GM23338 (cell line): ENCODE data around the gene CAPN15. TPM values are rescaled to one million over a fixed set of nuclear protein-coding genes. Genes with fewer than 3 reads are reported as not detected.

Source experiments
- ATAC-seq: fragments of 200-7000 bp; cut with Tn5 transposase; 3 replicates; pipeline ENCODE4 v1.9.1; 2020
- DNase-seq: peaks from one replicate; pipeline ENCODE4 v3.0.0-alpha.2; 2015; ENCODE audit warnings: low spot score
- H2AFZ ChIP-seq: fragments of 200-600 bp; sonication (generic); 2 replicates; pipeline ENCODE4 v1.8.0; 2016; ENCODE audit warnings: antibody characterized with exemption, mild to moderate bottlenecking, moderate library complexity
- H3F3A ChIP-seq: fragments of 200-600 bp; sonication (generic); replicated peaks from 2 replicates; pipeline ENCODE4 v1.8.0; 2017; ENCODE audit warnings: antibody characterized with exemption, mixed run types, low read depth
- H3K27ac ChIP-seq: fragments of 200-600 bp; sonication (generic); 2 replicates; pipeline ENCODE4 v1.6.1; 2016; ENCODE audit warnings: low read depth
- H3K27me3 ChIP-seq: fragments of 200-600 bp; sonication (generic); 2 replicates; pipeline ENCODE4 v1.8.0; 2016; ENCODE audit warnings: mild to moderate bottlenecking, mixed run types, moderate library complexity; ENCODE audit not compliant: insufficient read depth
- H3K36me3 ChIP-seq: fragments of 200-600 bp; sonication (generic); 2 replicates; pipeline ENCODE4 v1.8.0; 2016; ENCODE audit warnings: mild to moderate bottlenecking; ENCODE audit not compliant: insufficient read depth
- H3K4me1 ChIP-seq: fragments of 200-600 bp; sonication (generic); 2 replicates; pipeline ENCODE4 v1.8.0; 2016; ENCODE audit warnings: mild to moderate bottlenecking, moderate library complexity; ENCODE audit not compliant: insufficient read depth
- H3K4me2 ChIP-seq: fragments of 200-600 bp; sonication (generic); 2 replicates; pipeline ENCODE4 v1.7.1; 2017; ENCODE audit warnings: mixed run types
- H3K4me3 ChIP-seq: fragments of 200-600 bp; sonication (generic); 2 replicates; pipeline ENCODE4 v1.6.1; 2016; ENCODE audit warnings: mixed run types
- H3K79me2 ChIP-seq: fragments of 200-600 bp; sonication (generic); replicated peaks from 2 replicates; pipeline ENCODE4 v1.8.0; 2017; ENCODE audit warnings: mild to moderate bottlenecking; ENCODE audit not compliant: insufficient read depth
- H3K9me2 ChIP-seq: fragments of 200-600 bp; sonication (generic); 2 replicates; pipeline ENCODE4 v1.8.0; 2017; ENCODE audit not compliant: insufficient read depth
- H4K20me1 ChIP-seq: fragments of 200-600 bp; sonication (generic); replicated peaks from 2 replicates; pipeline ENCODE4 v1.8.0; 2017; ENCODE audit warnings: mild to moderate bottlenecking; ENCODE audit not compliant: insufficient read depth
- H3K27ac Mint-ChIP-seq: 2 replicates; pipeline ENCODE4 v1.8.0; 2020; ENCODE audit warnings: inconsistent platforms, mild to moderate bottlenecking, moderate library complexity, mixed read lengths
- H3K27me3 Mint-ChIP-seq: 3 replicates; pipeline ENCODE4 v1.8.0; 2022; ENCODE audit warnings: low read depth, mild to moderate bottlenecking, moderate library complexity, mixed read lengths, inconsistent platforms; ENCODE audit not compliant: insufficient read depth, poor library complexity
- H3K36me3 Mint-ChIP-seq: 3 replicates; pipeline ENCODE4 v1.8.0; 2021; ENCODE audit warnings: low read depth, mild to moderate bottlenecking, inconsistent platforms, moderate library complexity, mixed read lengths
- H3K4me1 Mint-ChIP-seq: 3 replicates; pipeline ENCODE4 v1.8.0; 2020; ENCODE audit warnings: mild to moderate bottlenecking, inconsistent platforms, mixed read lengths
- H3K4me3 Mint-ChIP-seq: 3 replicates; pipeline ENCODE4 v1.8.0; 2021; ENCODE audit warnings: moderate library complexity, mild to moderate bottlenecking, inconsistent platforms, mixed read lengths
- H3K9me3 Mint-ChIP-seq: 3 replicates; pipeline ENCODE4 v1.8.0; 2020; ENCODE audit warnings: moderate library complexity, mild to moderate bottlenecking, inconsistent platforms, mixed read lengths
- ZNF114 ChIP-seq: fragments of 250-450 bp; sonication (Bioruptor Pico); IDR thresholded peaks from 2 replicates; pipeline ENCODE4 v1.5.0; 2020; ENCODE audit warnings: mild to moderate bottlenecking, moderate library complexity
- ZNF331 ChIP-seq: fragments of 250-450 bp; sonication (Bioruptor Pico); IDR thresholded peaks from 2 replicates; pipeline ENCODE4 v1.5.0; 2020; ENCODE audit warnings: low read depth, mild to moderate bottlenecking, moderate library complexity
- polyA plus RNA-seq: library from polyadenylated mRNA; unstranded; fragments of >200 nt; fragmentation: Nextera tagmentation; extraction: Ambion mirVana; gene quantifications from 2 replicates; pipeline ENCODE4 v1.2.1, GENCODE V29; 2016
- total RNA-seq: library from RNA; depleted of rRNA; stranded (reverse); fragments of >200 nt; shearing (Covaris generic); gene quantifications from 2 replicates; pipeline ENCODE4 v1.2.3, GENCODE V29; 2014
- TF ChIP-seq, protein P1 (sequence below), 2 experiments: fragments of 200-600 bp in 1 of 2; sonication (generic) in 1 of 2; conservative IDR thresholded peaks; 2 replicates each; pipeline versions ENCODE4 v1.5.1 to v1.6.1; 2016 to 2017; ENCODE audit warnings: antibody characterized with exemption in 2 of 2, low read depth in 2 of 2, mild to moderate bottlenecking in 2 of 2, moderate library complexity in 1 of 2
- TF ChIP-seq, protein P2 (sequence below): IDR thresholded peaks from one replicate; pipeline ENCODE4 v1.6.1; 2018; ENCODE audit warnings: antibody characterized with exemption; ENCODE audit not compliant: unreplicated experiment
- TF ChIP-seq, protein P3 (sequence below): IDR thresholded peaks from 2 replicates; pipeline ENCODE4 v1.6.1; 2016; ENCODE audit warnings: antibody characterized with exemption

CAPN15 gene
- total and polyA plus RNA-seq, 2 experiments from 2014 or later = 27.3 to 164 TPM

DNA sequence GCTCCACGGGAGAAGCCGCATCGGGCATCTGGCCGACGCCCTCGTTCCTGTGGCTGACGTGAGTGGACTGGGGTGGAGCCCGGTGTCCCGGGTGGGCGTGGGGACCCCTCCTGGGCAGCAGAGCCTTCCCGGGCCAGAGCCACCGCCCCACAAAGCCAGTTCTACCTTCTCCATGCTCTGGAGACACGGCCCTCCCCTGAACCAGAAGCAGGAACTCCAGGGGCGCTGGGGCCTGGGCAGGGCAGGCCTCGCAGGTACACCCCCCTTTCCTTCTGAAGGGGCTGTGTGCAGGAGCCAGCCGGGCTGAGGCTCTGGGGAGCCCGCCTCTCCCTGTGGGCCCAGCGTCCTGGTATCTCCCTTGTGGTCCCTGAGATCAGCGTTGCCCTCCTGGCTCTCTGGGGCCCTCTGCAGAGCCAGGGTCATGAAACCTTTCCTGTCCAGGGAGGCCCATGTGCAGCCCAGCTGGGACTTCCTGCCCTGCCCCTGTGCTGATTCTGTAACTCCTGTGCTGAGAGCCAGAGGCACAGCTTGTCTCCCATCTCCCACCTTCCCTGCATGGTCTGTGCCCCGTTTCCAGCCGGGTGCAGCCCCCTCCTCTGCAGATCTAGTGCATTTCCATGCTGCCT, 48.8 kb downstream of the CAPN15 start:
- ATAC-seq (no peak), DNase-seq (no peak)
- Mint-ChIP-seq H3K36me3 (no peaks in the 10 kb centered on the region; the same call in 2 of the 3 replicates), H3K4me1 (peaks cover 4% of the 10 kb centered on the region), H3K4me3 (no peak overlapping the region), H3K27ac (peak overlapping the region; percentile 66; the same call in 1 of the 2 replicates), H3K27me3 (peaks cover 5% of the 10 kb centered on the region), H3K9me3 (no peaks in the 10 kb centered on the region)
- H3K4me2 ChIP-seq = no peak overlapping the region
- H3K27ac ChIP-seq = no peak overlapping the region
- no peaks in the 10 kb centered on the region for H4K20me1 ChIP-seq
- H3K79me2 ChIP-seq = no peaks in the 10 kb centered on the region
- H3K4me3 ChIP-seq = no peak overlapping the region
- TF ChIP-seq ZNF114 (CRISPR knock-in tag) = no peak
- TF ChIP-seq, protein P1, sequence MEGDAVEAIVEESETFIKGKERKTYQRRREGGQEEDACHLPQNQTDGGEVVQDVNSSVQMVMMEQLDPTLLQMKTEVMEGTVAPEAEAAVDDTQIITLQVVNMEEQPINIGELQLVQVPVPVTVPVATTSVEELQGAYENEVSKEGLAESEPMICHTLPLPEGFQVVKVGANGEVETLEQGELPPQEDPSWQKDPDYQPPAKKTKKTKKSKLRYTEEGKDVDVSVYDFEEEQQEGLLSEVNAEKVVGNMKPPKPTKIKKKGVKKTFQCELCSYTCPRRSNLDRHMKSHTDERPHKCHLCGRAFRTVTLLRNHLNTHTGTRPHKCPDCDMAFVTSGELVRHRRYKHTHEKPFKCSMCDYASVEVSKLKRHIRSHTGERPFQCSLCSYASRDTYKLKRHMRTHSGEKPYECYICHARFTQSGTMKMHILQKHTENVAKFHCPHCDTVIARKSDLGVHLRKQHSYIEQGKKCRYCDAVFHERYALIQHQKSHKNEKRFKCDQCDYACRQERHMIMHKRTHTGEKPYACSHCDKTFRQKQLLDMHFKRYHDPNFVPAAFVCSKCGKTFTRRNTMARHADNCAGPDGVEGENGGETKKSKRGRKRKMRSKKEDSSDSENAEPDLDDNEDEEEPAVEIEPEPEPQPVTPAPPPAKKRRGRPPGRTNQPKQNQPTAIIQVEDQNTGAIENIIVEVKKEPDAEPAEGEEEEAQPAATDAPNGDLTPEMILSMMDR (conservative IDR thresholded peaks at IDR 0.05; ENCODE audit: low read depth in 2 of 2) = peak in 1 of 2 experiments; percentile 14; a peak in 1 of 4 replicates
- no peak overlapping the region for H2AFZ ChIP-seq
- no peaks in the 10 kb centered on the region for H3K27me3 ChIP-seq
- peaks cover 8% of the 10 kb centered on the region; the same call in 1 of the 2 replicates for H3F3A ChIP-seq
- H3K4me1 ChIP-seq = no peaks in the 10 kb centered on the region; the same call in 1 of the 2 replicates
- no peaks in the 10 kb centered on the region for H3K9me2 ChIP-seq
- no peaks in the 10 kb centered on the region for H3K36me3 ChIP-seq

DNA sequence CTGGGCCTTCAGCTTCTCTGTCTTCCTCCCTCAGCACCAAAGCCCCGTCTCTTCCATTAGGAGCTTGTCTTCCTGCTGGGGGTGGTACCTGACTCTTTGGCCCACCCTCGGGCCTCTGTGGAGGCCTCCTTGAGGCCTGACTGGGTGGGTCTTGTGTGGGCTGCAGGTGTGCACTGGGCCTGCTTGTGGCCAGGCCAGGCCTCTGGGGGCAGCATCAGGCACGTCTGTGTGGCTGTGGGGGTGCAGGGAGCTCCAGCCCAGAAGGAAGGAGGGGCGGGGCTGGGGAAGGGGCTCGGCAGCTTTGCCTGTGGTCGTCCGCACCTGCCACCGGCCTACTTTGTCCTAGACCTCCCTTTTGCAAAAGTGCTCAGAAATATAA, 49.3 kb downstream of the CAPN15 start:
- H3K4me2 ChIP-seq = no peak overlapping the region
- no peaks in the 10 kb centered on the region for H3K9me3 Mint-ChIP-seq
- no peak overlapping the region for H3K4me3 ChIP-seq
- H4K20me1 ChIP-seq = no peaks in the 10 kb centered on the region
- H3F3A ChIP-seq = peaks cover 8% of the 10 kb centered on the region; the same call in 1 of the 2 replicates
- H3K4me1 ChIP-seq = no peaks in the 10 kb centered on the region; the same call in 1 of the 2 replicates
- TF ChIP-seq, protein P1 (conservative IDR thresholded peaks at IDR 0.05; ENCODE audit: low read depth in 2 of 2) = peak; percentile 40 to 43
- TF ChIP-seq ZNF331 (CRISPR knock-in tag) = no peak
- H3K27me3 ChIP-seq = no peaks in the 10 kb centered on the region
- ATAC-seq (peak; percentile 69), DNase-seq (peak; percentile 80)
- H3K4me3 Mint-ChIP-seq = no peak overlapping the region
- H3K27me3 Mint-ChIP-seq = peaks cover 5% of the 10 kb centered on the region
- H3K79me2 ChIP-seq = no peaks in the 10 kb centered on the region
- H2AFZ ChIP-seq = no peak overlapping the region
- H3K27ac Mint-ChIP-seq = peak overlapping the region; percentile 66; the same call in 1 of the 2 replicates
- H3K9me2 ChIP-seq = no peaks in the 10 kb centered on the region
- H3K27ac ChIP-seq = no peak overlapping the region
- H3K36me3 Mint-ChIP-seq = no peaks in the 10 kb centered on the region
- H3K36me3 ChIP-seq = no peaks in the 10 kb centered on the region
- H3K4me1 Mint-ChIP-seq = peaks cover 4% of the 10 kb centered on the region

DNA sequence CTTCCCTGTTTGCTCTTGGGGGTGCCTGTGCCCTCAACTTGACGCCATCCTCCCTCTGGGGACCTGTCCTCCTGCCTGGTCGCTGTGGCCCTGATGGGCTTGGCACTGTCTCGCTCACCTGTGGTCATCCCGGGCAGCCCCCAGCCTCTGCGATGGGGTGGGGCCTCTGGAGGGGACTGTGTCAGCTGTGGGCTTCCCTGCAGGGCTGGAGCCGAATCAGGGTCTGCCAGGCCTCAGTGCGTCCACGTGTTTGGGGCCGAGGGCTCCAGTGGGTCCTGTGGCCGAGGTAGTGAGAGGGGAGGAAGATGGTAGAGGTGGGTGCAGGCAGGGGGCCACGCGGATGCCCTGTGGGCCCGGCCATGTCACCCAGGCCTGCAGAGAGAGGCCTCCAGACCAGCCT, 50.3 kb downstream of the CAPN15 start:
- H3K9me2 ChIP-seq = no peaks in the 10 kb centered on the region
- no peaks in the 10 kb centered on the region for H3K79me2 ChIP-seq
- Mint-ChIP-seq H3K4me3 (no peak overlapping the region), H3K36me3 (no peaks in the 10 kb centered on the region), H3K4me1 (peaks cover 4% of the 10 kb centered on the region), H3K9me3 (no peaks in the 10 kb centered on the region), H3K27ac (no peak overlapping the region), H3K27me3 (peaks cover 5% of the 10 kb centered on the region)
- no peaks in the 10 kb centered on the region for H4K20me1 ChIP-seq
- TF ChIP-seq, protein P2, sequence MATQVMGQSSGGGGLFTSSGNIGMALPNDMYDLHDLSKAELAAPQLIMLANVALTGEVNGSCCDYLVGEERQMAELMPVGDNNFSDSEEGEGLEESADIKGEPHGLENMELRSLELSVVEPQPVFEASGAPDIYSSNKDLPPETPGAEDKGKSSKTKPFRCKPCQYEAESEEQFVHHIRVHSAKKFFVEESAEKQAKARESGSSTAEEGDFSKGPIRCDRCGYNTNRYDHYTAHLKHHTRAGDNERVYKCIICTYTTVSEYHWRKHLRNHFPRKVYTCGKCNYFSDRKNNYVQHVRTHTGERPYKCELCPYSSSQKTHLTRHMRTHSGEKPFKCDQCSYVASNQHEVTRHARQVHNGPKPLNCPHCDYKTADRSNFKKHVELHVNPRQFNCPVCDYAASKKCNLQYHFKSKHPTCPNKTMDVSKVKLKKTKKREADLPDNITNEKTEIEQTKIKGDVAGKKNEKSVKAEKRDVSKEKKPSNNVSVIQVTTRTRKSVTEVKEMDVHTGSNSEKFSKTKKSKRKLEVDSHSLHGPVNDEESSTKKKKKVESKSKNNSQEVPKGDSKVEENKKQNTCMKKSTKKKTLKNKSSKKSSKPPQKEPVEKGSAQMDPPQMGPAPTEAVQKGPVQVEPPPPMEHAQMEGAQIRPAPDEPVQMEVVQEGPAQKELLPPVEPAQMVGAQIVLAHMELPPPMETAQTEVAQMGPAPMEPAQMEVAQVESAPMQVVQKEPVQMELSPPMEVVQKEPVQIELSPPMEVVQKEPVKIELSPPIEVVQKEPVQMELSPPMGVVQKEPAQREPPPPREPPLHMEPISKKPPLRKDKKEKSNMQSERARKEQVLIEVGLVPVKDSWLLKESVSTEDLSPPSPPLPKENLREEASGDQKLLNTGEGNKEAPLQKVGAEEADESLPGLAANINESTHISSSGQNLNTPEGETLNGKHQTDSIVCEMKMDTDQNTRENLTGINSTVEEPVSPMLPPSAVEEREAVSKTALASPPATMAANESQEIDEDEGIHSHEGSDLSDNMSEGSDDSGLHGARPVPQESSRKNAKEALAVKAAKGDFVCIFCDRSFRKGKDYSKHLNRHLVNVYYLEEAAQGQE = no peak
- TF ChIP-seq, protein P3, sequence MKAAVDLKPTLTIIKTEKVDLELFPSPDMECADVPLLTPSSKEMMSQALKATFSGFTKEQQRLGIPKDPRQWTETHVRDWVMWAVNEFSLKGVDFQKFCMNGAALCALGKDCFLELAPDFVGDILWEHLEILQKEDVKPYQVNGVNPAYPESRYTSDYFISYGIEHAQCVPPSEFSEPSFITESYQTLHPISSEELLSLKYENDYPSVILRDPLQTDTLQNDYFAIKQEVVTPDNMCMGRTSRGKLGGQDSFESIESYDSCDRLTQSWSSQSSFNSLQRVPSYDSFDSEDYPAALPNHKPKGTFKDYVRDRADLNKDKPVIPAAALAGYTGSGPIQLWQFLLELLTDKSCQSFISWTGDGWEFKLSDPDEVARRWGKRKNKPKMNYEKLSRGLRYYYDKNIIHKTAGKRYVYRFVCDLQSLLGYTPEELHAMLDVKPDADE = no peak
- H3K4me1 ChIP-seq = no peaks in the 10 kb centered on the region; the same call in 1 of the 2 replicates
- H3K4me2 ChIP-seq = no peak overlapping the region
- ATAC-seq (no peak), DNase-seq (no peak)
- peaks cover 8% of the 10 kb centered on the region; the same call in 1 of the 2 replicates for H3F3A ChIP-seq
- H3K27me3 ChIP-seq = no peaks in the 10 kb centered on the region
- H3K36me3 ChIP-seq = no peaks in the 10 kb centered on the region
- no peak overlapping the region for H2AFZ ChIP-seq
- no peak overlapping the region for H3K27ac ChIP-seq
- no peak overlapping the region for H3K4me3 ChIP-seq
